HG02571 (cell line): Measurements from ENCODE around the gene CACFD1.

Experiments
- ATAC-seq: cut with Tn5 transposase; IDR thresholded peaks from one replicate; pipeline ENCODE4 v1.9.1; 2021; ENCODE audit warnings: mild to moderate bottlenecking, moderate library complexity; ENCODE audit not compliant: unreplicated experiment

CACFD1 gene

GRCh38 chr9:133496861-133497842 is 37.4 kb downstream of the CACFD1 start:
- no peak for ATAC-seq

GRCh38 chr9:133499132-133499891 is 39.5 kb downstream of the CACFD1 start:
- no peak for ATAC-seq

GRCh38 chr9:133499892-133500270 is 40.1 kb downstream of the CACFD1 start:
- no peak for ATAC-seq

- ATAC-seq: no peak
Observed at GRCh38 chr9:133502112-133502511, 42.3 kb downstream of the CACFD1 start.

- ATAC-seq: no peak
Observed at GRCh38 chr9:133505186-133505830, 45.5 kb downstream of the CACFD1 start.

- no peak for ATAC-seq
Observed at GRCh38 chr9:133505901-133506652, 46.3 kb downstream of the CACFD1 start.

DNA sequence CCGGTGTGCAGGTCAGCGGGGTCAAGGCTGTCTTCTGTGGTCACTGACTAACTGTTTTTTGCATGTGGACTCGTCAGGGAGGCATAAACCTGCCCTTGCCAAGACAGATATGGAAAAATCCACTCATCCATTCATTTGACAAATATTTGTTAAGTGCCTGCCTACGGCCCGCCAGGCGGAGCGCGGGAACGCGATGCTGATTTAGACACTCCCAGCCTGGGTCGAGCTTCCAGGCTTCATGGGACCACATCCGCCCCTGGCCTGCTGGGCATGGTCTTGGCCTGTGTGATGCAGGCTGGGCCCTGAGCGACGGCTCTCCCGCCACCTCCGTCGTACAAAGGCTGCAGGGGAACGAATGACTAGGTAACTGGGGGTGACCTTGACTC is 46.9 kb downstream of the CACFD1 start:
- no peak for ATAC-seq

DNA sequence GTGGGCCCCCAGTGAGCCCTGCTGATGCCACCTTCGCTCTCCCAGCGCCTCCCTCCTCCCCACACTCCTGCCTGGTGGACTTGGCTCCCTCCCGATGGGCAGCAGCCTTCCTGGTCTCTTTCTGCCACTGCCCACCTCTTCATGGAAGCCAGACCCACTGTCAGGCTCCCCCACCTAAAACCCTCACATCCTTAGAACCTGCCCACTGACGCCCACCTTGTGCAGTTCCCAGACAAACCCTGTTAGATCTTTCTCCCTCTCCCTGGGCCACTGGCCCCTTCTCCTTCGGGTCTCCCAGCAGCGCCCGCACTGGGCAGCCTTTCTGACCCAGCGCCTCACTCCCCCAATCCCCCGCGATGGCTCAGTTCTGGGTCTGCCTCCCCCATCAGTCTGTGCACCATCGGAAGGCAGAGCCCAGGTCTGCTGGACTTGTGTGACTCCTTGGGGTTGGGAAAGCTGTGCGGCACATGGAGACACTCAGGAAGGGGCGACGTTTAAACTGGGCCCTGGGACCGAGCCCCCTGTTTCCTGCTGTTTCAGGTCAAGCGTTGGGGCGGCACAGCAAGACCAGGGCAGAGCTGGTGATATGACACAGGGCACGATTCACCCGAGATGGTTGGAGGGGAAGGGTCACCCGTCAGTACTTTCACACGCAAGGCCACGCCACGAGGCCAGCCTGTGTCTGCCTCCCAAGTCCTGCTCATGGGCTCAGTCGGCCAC is 47.6 kb downstream of the CACFD1 start:
- ATAC-seq: no peak

DNA sequence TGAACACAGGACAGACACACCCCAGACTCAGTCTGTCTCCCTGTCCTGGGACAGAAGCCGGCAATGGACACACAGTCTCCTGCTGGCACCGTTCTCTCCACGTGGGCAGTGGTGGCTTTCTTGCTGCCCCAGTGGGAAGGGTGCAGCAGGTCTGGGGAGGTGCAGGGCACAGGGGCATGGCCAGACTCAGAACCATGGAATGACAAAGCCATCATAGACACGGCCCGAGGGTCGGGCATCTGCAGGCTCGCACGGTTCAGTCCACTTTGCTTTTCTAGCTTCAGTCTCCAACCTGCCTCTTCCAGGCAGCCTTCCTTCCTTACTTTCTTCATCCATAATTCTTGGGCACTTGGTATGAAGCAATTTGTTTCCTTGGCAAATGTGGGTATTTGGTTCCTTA is 48.3 kb downstream of the CACFD1 start:
- ATAC-seq: no peak

DNA sequence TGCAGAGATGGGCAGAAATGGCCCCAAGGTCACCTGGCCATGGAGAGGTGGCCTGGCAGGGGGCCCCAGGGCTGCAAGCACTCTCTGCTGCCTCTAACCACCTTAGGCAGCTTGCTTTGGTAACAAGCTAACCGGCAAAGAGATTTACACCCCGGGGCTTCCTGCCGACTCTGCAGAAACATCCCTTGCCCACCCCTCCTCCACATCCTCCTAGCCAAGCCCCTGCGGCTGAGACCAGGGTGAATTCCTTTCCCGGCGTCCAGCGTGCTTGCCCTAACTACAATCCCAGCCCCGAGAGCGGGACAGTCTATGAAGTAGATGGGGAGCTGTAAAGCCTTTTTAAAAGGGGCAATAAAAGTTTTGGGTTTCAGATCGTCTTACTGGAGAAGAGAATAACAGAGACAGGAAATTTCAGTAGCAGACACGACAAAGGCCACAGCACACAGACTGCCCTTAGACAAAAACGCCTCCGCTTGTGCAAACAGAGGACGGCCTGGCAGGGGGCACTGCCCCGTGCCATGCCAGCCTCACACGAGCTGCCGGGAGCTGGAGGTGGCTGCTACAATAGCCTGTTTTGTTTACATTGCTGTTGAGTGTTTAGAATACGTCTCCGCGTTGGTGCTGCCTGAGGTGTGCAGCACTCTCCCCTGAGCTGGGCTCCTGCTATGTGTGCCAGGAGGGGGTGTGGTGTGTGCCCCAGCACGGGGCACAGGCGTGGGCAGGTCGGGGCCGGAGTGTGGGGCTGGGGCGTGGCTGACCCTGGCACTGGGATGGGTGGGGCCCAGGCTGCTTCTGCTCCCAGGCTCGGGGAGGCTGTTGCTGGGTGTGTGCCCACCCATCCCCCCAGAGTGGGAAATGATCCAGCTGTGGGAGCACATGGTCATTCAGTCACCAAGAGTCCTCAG is 49.7 kb downstream of the CACFD1 start:
- no peak for ATAC-seq

- ATAC-seq: no peak
Observed at GRCh38 chr9:133510926-133511505, 51.2 kb downstream of the CACFD1 start.

- ATAC-seq: no peak
Observed at GRCh38 chr9:133511607-133512006, 51.8 kb downstream of the CACFD1 start.

DNA sequence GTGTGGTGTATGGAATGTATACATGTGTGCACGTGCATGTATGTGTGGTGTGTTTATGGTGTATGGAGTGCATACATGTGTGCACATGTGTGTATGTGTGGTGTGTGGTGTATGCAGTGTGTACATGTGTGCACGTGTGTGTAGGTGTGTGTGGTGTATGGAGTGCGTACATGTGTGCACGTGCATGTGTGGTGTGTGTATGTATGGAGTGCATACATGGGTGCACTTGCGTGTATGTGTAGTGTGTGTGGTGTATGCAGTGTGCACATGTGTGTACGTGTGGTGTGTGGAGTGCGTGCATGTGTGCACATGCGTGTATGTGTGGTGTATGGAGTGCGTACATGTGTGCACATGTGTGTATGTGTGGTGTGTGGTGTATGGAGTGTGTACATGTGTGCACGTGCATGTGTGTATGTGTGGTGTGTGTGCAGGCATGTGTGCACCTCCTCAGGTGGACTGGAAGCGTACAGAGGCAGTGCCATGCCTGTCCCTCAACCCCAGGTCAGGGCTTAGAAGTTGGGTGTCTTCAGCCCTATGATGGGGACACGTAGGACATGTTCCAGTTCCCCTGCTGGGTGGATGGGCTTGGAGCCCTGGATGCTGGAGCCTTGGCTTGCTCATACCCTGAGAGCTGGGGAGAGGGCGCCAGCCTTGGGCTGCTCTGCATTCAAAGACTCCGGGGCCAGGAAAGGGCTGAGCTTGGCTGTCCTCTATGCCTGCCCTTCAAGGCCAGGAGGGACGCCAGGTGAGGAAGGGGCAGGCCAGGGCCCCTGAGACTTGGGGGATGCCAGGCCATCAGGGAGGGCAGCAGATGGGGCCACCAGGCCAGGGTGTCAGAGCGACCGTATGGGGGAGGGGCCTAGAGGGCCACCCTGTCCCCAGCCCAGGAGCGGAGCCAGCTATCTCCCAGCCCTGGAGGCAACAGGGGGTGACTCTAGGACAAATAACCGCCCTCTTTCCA is 52.8 kb downstream of the CACFD1 start:
- ATAC-seq: no peak

DNA sequence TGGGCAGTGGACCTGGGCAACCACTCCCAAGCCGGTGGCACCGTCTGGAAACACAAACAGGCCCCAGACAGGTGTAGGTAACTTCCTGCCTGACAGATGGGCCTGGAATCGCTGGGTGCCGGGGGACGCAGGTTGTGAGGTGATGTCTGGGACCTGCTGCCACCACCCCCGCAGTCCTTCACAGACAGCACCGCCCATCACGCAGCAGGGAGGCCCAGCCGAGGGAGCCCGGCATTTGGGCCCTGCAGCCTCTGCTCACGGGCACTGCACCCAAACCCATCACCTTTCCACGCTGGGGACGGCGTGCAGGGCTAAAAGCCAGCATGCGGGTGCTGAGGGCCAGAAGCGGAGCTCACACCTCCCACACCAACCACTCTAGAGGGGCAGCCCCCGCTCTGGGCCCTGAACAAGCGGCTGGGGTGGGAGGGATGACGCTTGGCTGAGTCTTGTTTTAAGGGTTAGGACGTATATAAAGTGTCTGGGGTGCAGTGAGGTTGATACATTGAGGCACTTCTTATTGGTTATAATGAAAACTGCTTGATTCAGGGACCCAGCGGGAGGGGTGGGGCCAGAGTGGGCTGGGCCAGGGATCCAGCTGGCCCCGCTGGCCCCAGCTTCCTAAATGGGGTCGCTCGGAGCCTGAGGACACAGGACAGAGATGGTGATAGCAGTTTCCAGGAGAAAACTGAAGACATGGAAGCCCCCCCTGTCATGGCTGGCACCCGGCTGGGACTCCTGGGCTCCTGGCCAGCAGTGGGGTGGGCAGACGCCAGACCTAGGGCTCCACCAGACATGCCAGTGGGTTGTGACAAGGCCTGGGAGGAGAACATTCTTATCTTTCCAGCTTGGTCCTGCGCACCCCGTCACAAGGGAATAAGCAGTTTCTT is 53.7 kb downstream of the CACFD1 start:
- no peak for ATAC-seq

- ATAC-seq: no peak
Observed at GRCh38 chr9:133514460-133515239, 54.9 kb downstream of the CACFD1 start.

DNA sequence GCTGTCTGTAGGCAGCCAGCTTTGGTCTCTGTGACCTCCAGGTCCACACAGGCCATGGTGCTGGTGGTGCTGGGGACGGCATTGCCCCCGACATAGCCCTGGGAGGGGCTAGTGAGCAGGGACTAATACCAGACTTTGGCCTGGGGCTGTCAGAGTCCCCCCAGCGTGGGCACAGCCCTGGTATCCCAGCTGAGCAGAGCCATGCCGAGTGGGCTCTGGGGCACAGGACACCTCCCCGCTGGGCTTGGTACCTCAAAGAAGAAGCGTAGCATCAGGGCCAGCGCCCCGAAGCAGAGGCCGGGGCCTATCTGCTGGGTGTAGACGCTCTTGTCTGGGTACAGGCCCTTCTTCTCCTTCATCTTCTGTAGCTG is 55.4 kb downstream of the CACFD1 start:
- ATAC-seq: no peak
